RKO (cell line): ENCODE measurements around the gene ZFAND3.

ENCODE experiments used
- DNase-seq: peaks from one replicate; pipeline ENCODE4 v3.0.0-alpha.2; 2016; ENCODE audit warnings: low spot score

Gene ZFAND3

DNA sequence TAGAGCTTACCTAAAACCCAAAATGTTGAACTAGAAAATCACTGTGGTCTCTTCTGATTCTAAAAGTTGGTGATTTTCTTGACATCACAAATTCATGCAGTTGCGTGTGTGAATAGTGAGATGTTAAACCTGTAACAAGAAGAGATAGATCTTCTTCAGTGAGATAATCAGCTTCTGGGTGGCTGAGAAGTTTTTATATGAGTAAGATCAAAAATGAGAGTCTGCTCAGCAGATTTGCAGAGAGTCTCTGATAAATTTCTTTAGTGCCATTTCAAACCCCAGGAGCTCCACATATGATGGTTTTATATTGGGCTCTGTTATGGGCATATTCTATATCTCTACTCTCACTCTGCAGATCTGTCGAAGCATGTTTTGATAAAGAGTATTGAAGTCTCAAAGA is 185.4 kb downstream of the ZFAND3 start:
- DNase-seq: no peak

DNA sequence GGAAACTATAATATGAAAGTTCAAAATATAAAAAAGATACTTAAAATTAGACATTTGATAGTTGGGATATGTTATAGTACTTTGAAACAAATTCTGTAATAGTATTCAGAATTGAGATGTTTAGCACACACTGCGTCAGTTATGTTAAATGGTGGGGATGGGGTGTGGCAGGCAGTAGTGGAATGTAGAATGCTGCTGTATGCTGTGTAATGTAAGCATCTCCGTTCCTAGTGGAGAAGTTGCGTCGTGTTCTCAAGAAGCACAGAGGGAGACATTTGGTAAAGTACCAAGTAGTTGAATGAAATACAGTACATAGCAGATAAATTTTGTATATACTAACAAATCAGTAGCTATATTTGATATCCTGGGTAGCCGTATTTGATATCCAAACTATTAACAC is 192.4 kb downstream of the ZFAND3 start:
- DNase-seq: no peak

DNA sequence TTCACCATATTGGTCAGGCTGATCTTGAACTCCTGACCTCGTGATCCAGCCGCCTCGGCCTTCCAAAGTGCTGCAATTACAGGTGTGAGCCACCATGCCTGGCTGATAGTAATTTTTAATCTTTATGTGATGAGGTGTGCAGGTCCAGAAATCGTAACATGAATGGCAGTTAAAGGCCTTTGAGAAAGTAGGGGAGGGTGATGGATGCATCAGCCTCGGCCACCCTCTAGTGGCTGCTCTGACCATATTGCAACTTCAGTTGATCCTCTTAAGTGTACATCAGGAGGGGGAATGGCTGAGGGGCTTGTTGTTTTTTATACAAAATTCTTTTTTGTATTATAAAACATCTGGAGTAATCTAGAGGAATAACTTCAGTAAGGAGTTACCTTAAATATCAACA is 193.0 kb downstream of the ZFAND3 start:
- peak; percentile 57 for DNase-seq

DNA sequence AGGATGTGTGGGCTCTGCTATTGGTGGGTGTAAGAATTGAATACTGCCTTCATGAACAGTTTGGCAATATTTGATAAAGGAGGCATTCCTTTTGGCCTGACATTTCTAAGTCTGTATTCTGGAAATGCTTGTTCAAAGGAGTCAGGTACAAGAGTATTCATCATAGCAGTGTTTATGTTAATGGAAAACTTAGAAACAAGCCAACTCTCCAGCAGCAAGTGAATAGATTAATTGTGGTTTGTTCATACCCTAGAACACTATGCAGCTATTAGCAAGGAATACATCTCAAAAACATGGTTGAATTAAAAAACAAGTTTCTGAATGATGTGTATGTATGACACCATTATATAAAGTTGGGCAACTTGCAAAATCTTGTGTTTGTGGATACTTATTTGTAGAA is 195.8 kb downstream of the ZFAND3 start:
- DNase-seq: no peak

DNA sequence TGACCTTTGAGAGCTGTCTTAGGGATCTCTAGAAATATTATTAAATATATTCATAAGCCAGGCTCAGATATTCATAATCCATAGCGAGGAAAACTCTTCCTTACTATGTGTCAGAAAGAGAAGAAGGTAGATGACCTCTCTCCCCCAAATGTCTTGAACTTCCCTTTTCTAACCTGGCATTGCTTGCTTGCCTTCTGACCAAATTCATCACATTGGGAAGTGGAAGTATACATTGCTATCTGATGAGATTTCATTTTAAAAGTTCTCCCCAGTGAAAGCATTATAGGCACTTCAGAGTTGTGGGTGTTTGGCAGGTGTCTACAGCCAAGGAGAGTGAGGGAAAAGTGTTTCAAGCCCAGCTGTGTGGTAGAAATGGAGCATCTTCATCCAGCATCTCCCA is 197.3 kb downstream of the ZFAND3 start:
- DNase-seq: no peak

DNA sequence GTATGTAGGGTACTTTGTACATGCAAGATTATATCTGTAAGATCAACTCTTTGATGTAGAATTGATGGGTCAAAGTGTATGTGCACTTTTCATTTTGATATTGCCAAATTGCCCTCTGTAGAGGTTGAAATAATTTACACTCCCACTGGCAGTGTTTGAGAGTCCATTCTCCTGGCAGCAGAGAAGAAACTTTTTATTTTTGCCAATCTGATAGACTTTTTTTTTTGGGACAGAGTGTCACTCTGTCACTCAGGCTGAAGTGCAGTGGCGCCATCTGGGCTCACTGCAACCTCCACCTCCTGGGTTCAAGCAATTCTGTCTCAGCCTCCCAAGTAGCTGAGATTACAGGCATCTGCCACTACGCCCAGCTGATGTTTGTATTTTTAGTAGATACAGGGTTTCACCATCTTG is 199.2 kb downstream of the ZFAND3 start:
- no peak for DNase-seq

DNA sequence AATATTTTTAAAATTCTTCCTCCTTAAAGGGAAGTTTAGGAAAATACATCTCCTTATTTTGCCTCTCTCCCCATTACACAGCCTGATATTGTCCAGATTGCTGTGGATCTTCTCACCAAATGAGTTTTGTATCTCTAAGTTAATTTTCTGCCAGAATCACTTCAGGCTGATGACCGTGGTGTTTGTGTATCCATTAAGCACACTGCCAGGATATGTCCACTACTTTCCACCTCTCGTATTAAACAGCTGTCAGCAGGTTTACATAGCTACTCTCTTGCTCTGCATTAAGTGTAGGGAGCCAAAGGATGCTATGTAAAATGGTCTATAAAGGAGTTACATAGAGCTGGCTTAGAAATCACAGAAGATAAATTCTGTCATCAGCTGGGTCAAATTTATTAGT is 201.1 kb downstream of the ZFAND3 start:
- DNase-seq: no peak

DNA sequence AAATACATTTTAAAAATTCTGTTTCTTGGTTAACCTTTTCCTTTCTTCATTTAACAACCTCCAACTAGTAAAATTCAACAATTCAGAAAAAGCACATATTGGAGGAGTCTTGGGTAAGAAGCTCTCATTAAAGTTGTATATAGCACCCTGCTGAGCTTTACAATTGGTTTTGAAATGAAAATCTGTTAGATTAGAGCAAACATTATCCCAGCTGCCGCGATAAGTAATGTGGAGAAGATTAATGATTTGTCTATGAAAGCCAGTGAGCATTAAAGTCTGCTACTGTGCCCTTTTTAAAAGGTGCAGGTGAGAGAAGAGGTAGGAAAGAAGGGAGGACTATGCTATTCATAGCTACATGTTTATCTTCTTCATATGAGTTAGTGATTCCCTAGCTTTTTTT is 201.5 kb downstream of the ZFAND3 start:
- DNase-seq: no peak

DNA sequence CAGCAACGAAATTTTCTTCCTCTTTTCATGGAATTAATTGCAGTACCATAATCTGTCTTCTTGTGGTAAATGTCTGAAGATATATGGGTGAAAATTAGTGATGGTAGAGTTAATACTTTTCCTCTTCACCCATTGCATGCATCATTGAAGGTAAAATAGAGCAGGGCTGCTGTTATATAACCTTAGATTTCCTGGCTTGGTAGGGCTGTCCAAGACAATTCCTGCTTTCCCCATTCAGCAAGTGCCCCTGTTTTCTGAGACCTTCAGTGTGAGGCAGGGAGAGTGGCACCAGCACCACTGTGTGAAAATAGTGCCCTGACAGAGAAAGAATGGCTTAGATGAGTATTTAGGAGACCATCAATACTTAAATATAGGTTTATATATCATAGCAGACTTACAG is 202.0 kb downstream of the ZFAND3 start:
- DNase-seq: no peak

DNA sequence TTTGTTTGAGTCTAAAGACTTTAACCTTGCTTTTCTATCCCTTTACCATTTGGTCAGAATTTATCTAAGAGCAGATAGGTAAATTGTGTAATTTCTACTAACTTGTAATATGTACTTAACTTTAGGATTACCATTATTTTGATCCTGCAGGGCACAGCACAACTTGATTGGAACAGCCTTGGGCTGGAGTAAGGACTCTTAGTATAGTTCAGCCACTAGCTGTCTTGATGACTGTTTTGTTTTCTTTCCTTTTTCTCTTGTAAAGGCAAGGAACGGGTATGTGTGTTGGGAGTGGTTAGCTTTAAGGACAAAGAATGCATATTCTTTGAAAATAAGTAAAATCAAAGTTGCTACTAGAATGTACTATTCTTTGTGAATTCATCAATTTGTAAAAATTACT is 203.2 kb downstream of the ZFAND3 start:
- DNase-seq: no peak

DNA sequence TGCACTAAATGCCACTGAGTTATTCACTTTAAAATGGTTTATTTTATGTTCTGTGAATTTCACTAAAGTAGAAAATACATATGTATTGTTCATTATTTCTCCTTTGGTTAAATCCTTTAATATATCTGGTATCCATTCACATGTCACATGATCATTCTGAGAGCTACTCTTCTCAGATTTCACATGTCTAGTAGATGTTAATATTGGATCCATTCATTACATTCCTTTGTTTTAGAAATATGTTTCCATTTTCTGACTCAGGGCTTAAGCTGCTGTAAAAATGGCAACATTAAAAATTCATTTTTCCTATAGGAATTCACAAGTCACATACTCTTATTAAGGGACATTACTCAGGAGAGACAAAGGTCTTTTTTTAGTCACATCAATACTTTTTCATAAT is 205.4 kb downstream of the ZFAND3 start:
- DNase-seq: no peak

DNA sequence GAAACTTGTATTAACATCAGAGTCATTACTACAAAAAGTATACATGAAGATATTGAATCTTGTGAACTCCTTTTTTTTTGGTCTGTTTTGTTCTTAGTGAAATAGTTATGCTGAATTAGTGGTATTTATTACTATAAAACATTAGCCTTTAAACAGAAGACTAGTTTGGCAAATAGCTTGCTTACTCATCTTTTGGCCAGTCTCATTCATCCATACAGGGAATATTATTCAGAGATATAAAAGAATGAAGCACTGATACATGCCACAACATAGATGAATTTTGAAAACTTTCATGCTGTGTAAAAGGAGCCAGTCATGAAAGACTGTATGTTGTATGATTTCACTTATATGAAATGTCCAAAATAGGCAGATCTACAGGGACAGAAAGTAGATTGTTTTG is 205.9 kb downstream of the ZFAND3 start:
- no peak for DNase-seq

DNA sequence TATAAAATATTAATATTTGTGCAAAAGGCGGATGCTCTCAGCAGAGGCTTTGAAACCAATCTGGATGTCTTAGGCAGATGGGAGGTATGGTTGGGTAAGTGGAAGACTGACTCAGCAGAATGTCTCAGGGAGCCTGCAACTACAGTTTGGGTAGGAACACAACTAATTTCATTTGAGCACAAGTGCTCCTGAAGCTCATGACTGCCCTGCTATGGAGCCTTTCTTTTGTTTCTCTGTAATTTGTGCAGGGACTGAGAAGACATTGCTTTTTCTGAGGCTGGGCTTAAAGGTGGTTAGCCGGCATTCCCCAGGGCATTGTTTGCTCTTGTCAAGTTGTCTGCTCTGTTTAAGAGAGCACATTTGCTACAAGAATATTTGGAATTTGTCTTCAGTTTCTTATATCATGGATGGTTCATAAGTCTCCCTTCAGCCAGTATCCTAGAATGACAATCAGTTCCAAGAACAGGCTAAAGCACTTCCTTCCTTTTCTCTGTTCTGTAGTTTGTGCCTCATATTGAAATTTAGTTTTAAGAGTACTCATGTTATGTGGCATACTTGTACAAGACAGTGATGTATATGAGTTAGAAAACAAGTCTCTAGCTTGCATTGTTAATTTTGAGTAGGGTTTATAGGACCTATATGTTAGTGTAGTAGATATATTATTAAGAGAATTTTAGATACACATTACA is 208.3 kb downstream of the ZFAND3 start:
- no peak for DNase-seq

DNA sequence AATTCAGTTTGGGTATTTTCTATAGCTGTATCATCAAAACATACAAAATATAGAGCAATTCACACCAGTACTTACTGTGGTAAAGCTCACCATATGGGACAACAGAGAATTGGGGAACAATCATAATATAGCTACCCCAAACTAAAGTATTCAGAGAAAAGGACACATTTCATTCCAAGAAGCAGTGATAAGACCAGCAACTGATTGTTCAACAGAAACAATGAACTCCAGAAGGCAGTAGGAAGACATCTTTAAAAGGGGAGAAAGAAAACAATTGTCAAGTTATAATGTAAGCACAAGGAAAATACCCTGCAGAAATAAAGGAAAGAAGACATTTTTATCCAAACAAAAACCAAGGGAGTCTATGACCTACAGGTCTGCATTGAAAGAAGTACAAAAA is 210.9 kb downstream of the ZFAND3 start:
- DNase-seq: no peak

DNA sequence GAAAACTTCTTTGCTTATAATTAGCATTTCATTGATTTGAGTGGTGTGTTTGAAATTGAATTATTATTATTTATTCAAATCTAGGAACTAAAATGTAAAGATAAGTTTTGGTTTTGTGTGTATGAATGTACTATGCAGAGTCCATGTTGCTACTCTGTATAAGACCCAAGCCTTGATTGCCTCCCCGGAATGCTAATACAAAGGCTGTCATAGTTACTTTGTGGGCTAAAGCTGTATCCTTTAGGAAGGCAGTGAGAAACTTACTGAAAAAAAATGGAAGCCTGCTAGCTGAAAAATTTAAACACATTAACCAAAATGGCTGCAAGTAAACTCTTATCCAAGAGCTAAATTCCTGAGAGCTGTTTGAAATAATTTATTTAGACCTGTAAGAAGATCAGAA is 213.3 kb downstream of the ZFAND3 start:
- DNase-seq: no peak

DNA sequence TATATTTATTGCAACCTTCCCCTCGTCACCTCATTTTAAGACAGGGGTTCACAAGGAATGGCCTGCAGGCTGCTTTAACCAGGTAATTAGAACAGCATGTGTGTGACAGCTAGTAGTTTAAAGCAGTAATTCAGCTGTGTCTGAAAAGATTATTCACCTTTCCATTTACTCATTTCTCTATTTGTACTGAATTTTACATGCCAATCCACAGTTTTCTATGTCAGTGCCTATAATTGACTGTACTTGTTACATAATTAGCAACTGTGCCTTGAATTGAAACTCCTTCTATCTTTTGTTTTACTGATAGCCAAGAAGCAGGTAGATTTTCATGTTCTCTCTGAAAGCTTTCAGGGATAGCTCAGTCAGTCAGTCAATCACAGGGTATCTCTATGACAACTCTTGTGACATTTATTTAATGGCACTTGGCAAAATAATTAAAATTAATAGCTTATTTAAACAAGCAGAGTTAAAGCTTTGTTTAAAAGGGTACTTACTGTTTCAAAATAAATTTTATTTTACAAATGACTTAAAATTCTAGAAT is 214.0 kb downstream of the ZFAND3 start:
- no peak for DNase-seq

DNA sequence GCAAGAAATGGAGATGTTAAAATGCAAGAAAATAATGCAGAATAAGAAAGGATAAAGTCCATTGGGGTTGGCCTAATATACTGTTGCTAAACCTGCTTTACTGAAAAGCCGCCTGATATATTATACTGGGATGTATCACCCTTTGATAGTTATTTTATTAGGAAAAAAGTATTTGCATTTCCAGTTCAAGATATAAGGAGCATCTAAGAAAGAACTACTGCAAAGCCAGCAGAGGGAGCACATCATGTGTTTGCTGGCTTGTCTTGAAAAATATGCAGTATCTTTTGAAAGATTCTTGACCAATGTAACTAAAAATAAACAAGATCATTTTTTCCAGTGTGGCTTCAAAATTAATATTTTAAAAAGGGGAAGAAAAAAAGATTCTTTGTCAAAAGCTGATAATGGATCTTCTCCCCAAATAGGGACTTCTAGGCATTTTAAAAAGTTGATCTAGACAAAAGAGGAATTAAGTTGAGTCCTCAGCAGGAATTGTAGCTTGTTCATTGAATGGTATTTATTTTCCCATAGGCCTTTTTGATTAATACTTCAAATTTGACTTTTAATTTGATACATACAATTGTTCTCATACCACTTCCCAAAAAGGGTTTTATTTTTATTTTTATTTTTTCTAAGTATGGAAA is 214.9 kb downstream of the ZFAND3 start:
- DNase-seq: peak; percentile 51

DNA sequence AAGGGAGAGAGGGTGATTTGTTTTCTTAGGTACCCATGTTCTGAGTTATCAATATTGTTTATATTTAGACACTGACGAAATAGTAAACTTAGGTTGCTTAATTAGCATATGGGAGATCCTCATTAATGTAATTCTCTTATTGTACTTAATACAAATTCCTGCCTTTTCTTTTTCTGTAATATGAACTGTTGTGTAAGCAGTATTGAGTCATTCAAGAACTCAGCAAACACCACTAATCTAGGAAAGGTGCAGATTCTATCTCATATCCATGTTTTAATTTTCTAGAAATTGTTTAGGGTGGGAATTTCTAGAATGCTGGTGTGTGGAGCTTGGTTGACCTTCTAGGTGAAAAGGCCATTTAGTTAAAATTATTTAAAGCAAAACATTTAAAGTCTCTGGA is 216.0 kb downstream of the ZFAND3 start:
- no peak for DNase-seq

DNA sequence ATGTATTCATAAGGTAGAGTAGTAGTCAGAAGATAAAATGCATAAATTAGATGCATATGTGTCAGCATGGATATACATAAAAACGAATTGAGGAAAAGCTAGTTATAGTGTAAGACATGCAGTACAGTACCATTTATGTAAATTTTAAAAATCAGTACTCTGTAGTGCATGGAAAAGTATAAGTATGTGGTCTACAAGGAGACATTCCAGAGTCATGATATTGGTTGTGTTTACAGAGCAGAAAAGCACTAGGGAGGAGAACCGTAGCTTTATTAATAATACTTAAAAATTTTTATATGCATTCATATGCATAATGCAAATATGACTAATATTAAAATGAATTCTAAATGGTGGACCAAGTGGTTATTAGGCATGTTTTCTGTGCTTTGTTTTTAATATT is 220.0 kb downstream of the ZFAND3 start:
- no peak for DNase-seq

DNA sequence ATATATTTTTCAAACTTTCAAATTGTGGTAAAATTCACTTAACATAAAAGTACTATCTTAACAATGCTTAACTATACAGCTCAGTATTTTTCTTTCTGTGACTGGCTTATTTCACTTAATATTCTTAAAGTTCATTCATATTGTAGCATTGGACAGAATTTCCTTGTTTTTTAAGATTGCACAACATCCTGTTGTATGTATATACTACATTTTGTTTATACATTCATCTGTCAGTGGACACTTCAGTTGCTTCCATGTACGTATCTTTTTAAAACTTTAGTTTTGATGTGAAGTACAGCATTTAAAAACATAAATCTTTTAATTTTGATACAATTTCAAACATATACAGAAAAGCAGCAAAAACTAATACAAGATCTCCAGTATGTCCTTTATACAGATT is 220.7 kb downstream of the ZFAND3 start:
- DNase-seq: no peak

DNA sequence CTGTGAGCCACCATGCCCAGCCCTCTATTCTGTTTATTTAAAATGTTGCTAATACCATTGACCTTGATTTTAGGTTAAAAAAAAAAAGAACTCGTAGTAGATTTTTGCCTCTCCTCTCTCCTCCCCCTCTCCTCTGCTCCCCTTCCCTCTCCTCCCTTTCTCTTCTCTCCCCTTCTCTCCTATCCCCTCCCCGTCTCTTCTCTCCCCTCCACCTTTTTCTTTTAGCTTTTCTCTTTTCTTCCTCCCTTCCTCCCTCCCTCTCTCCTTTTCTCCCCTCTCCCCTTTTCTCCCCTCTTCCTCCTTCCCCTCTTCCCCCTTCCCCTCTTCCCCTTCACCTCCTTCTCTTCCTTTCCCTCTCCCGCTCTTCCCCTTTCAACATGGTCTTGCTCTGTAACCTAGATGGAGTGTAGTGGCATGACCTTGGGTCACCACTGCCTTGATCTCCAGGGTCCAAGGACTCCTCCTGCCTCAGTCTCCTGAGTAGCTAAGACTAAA is 223.8 kb downstream of the ZFAND3 start:
- DNase-seq: no peak

DNA sequence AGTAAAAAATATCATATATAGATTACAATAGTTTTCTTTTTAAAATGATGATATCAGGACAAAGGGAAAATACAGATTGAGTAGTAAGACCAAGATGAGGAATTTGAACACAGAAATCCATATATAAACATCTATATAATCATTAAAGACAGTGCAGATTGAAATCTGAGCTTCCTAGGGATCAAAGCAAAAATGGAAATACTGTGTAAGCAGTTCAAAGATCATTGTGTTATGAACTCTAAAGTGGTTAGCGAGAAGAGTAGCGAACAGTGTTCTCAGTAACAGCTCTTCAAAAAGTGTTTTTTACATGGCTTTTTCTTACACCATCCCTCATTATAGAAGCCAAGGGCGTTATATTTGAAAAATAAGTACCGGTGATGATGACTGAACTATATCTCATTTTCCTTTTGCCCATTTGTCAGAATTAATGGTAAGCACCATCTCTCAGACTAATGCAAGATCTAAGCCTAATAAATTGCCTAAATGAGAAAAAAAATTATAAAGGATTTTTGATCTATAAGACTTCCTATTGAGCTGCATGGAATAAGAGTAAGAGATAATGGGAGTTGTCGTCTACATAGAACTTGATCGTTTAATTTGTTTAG is 226.3 kb downstream of the ZFAND3 start:
- DNase-seq: no peak

DNA sequence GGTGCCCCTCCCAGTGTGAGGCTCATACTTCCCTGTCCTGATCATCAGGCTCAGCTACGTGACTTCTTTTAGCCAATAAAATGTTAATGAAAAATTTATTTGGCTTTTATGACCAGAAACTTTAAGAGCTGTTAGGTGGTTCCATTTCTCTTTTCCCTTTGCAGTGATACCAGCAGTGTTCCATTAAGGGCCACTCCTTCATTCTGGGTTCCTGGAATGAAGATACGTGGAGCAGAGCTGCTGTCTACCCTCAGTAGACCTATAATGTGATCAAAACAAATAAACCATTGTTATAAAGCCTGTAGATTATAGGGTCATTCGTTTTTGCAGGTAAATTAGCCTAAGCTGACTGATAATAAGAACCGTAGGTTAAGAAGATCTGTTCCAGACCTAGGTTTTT is 228.0 kb downstream of the ZFAND3 start:
- DNase-seq: no peak
